OCI-LY7 (cell line): ENCODE data around the gene MAP2K5.

Source experiments
- EZH2phosphoT487 ChIP-seq: fragments of 200-600 bp; sonication (generic); IDR thresholded peaks from 2 replicates; pipeline ENCODE4 v1.6.1; 2018; ENCODE audit warnings: low read depth, borderline replicate concordance, mild to moderate bottlenecking, mixed run types, antibody characterized with exemption, low read length, moderate library complexity, mixed read lengths
- TF ChIP-seq, protein P1 (sequence below): fragments of 200-600 bp; sonication (generic); conservative IDR thresholded peaks from 2 replicates; pipeline ENCODE4 v1.5.1; 2014; ENCODE audit warnings: mild to moderate bottlenecking, antibody characterized with exemption, low read length, moderate library complexity, mixed read lengths

DNA sequence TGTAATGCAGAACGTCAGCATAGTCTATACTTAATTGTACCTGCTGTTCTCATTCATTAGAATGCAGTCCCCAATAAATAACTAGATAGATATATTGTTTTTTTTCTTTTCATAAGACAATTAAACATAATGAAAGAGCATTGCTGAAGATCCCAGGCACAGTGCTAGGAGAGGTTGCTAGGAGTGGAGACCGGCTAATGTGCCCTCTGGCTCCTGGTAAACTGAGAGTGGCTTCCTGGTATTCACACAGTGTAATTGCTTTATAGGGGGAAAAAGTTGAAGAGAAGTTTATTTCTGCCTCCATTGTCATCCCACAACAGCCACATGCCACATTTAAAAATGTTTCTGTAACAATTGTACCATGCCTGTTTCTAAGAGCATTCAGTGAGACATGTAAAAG lies 135.6 kb downstream of the MAP2K5 start:
- TF ChIP-seq, protein P1, sequence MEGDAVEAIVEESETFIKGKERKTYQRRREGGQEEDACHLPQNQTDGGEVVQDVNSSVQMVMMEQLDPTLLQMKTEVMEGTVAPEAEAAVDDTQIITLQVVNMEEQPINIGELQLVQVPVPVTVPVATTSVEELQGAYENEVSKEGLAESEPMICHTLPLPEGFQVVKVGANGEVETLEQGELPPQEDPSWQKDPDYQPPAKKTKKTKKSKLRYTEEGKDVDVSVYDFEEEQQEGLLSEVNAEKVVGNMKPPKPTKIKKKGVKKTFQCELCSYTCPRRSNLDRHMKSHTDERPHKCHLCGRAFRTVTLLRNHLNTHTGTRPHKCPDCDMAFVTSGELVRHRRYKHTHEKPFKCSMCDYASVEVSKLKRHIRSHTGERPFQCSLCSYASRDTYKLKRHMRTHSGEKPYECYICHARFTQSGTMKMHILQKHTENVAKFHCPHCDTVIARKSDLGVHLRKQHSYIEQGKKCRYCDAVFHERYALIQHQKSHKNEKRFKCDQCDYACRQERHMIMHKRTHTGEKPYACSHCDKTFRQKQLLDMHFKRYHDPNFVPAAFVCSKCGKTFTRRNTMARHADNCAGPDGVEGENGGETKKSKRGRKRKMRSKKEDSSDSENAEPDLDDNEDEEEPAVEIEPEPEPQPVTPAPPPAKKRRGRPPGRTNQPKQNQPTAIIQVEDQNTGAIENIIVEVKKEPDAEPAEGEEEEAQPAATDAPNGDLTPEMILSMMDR: no peak
- TF ChIP-seq EZH2phosphoT487: no peak
